Skeletal muscle tissue (tissue), 4 donors: Measurements from ENCODE around the gene DNM2. TPM values are rescaled to one million over a fixed set of nuclear protein-coding genes. Genes with fewer than 3 reads are reported as not detected.
"Not testable (repeated sequence)": the region's sequence is repeated elsewhere in the genome, so short reads cannot be mapped to it uniquely, and the experiment has no call there.

Experiments
- H3K27ac ChIP-seq: one replicate; pipeline ENCODE4 v1.7.0; 2013; ENCODE audit warnings: mild to moderate bottlenecking, low read depth, low read length, inconsistent platforms
- H3K27me3 ChIP-seq, 3 donors: one replicate each; pipeline ENCODE4 v1.7.0; 2013; ENCODE audit warnings: low read length in 3 of 3; ENCODE audit not compliant: control insufficient read depth in 3 of 3, insufficient read depth in 3 of 3
- H3K36me3 ChIP-seq, 3 donors: one replicate each; pipeline ENCODE4 v1.7.0; 2013; ENCODE audit warnings: low read length in 3 of 3; ENCODE audit not compliant: control insufficient read depth in 3 of 3, insufficient read depth in 3 of 3
- H3K4me1 ChIP-seq, 3 donors: one replicate each; pipeline ENCODE4 v1.7.0; 2013; ENCODE audit warnings: low read length in 3 of 3, mild to moderate bottlenecking in 3 of 3; ENCODE audit not compliant: control insufficient read depth in 3 of 3, insufficient read depth in 3 of 3
- H3K4me3 ChIP-seq, 3 donors: one replicate each; pipeline ENCODE4 v1.7.0; 2013; ENCODE audit warnings: low read length in 3 of 3
- H3K9ac ChIP-seq, 3 donors: one replicate each; pipeline ENCODE4 v1.7.0; 2013; ENCODE audit warnings: low read length in 3 of 3, mild to moderate bottlenecking in 3 of 3, moderate library complexity in 2 of 3, low read depth in 1 of 3
- H3K9me3 ChIP-seq, 3 donors: one replicate each; pipeline ENCODE4 v1.7.0; 2013; ENCODE audit warnings: low read length in 3 of 3; ENCODE audit not compliant: control insufficient read depth in 3 of 3
- total RNA-seq: library from RNA; depleted of rRNA; stranded (reverse); fragments of >200 nt; gene quantifications from one replicate; pipeline ENCODE4 v1.2.3, GENCODE V29; 2014
- donor health status: Osteomylitis.

Gene DNM2
- total RNA-seq, 1 donor from 2014 or later: 54.8 TPM

- Histone ChIP-seq H3K36me3 (peaks cover 15 to 25% (median 20%) of the 10 kb centered on the region in 3 donors), H3K27me3 (no peaks in the 10 kb centered on the region), H3K4me3 (peak overlapping the region; percentile 78 to 88 (median 81)), H3K4me1 (peaks cover 14 to 16% (median 14%) of the 10 kb centered on the region in 3 donors), H3K9ac (peak overlapping the region; percentile 88 to 99 (median 98)), H3K9me3 (peaks cover 0 to 7% (median 6%) of the 10 kb centered on the region in 3 donors), H3K27ac (peak overlapping the region; percentile 99)
Measured at GRCh38 chr19:10836479-10837330, 118.8 kb downstream of the DNM2 start.

GRCh38 chr19:10837649-10838048, 119.8 kb downstream of the DNM2 start:
- not testable (repeated sequence) for H3K4me3 ChIP-seq, H3K9ac ChIP-seq, H3K27me3 ChIP-seq, H3K27ac ChIP-seq, H3K9me3 ChIP-seq
- Histone ChIP-seq H3K36me3 (peaks cover 11 to 18% (median 12%) of the 10 kb centered on the region in 3 donors), H3K4me1 (peaks cover 14 to 16% (median 14%) of the 10 kb centered on the region in 3 donors)

GRCh38 chr19:10838377-10838776, 120.5 kb downstream of the DNM2 start:
- no peak overlapping the region for H3K9ac ChIP-seq

GRCh38 chr19:10839114-10840050, 121.5 kb downstream of the DNM2 start:
- Histone ChIP-seq H3K9ac (no peak overlapping the region), H3K4me3 (no peak overlapping the region), H3K9me3 (peaks cover 0 to 7% (median 6%) of the 10 kb centered on the region in 3 donors), H3K27me3 (no peaks in the 10 kb centered on the region), H3K27ac (no peak overlapping the region), H3K36me3 (peaks cover 0 to 6% (median 5%) of the 10 kb centered on the region in 3 donors), H3K4me1 (peaks cover 14 to 16% (median 14%) of the 10 kb centered on the region in 3 donors)

More at GRCh38 chr19:10838377-10838776, 120.5 kb downstream of the DNM2 start:
- no peak overlapping the region for H3K4me3 ChIP-seq
- H3K36me3 ChIP-seq: peaks cover 5 to 11% (median 7%) of the 10 kb centered on the region in 3 donors
- H3K27me3 ChIP-seq: no peaks in the 10 kb centered on the region
- H3K4me1 ChIP-seq: peaks cover 14 to 16% (median 14%) of the 10 kb centered on the region in 3 donors
- no peak overlapping the region for H3K27ac ChIP-seq
- H3K9me3 ChIP-seq: peaks cover 0 to 7% (median 6%) of the 10 kb centered on the region in 3 donors

- H3K4me1 ChIP-seq: no peaks in the 10 kb centered on the region
- H3K27me3 ChIP-seq: no peaks in the 10 kb centered on the region
- H3K36me3 ChIP-seq: no peaks in the 10 kb centered on the region
- H3K9me3 ChIP-seq: no peaks in the 10 kb centered on the region
- H3K4me3 ChIP-seq: no peak overlapping the region
- no peak overlapping the region for H3K9ac ChIP-seq
- H3K27ac ChIP-seq: no peak overlapping the region
Measured at GRCh38 chr19:10842788-10843187, 124.9 kb downstream of the DNM2 start.

GRCh38 chr19:10846500-10847202, 128.8 kb downstream of the DNM2 start:
- Histone ChIP-seq H3K9ac (no peak overlapping the region), H3K27ac (no peak overlapping the region), H3K36me3 (no peaks in the 10 kb centered on the region)

GRCh38 chr19:10848230-10848856, 130.5 kb downstream of the DNM2 start, which contains the start of gene C19orf38:
C19orf38 (plus strand) TSS chr19:10848415; CDS start chr19:10848509, 94 bp downstream.
- Histone ChIP-seq H3K27me3 (peaks cover 0 to 5% (median 0%) of the 10 kb centered on the region in 3 donors), H3K4me1 (peaks cover 0 to 2% (median 0%) of the 10 kb centered on the region in 3 donors), H3K4me3 (no peak within 1 kb of the TSS), H3K9ac (no peak within 1 kb of the TSS), H3K27ac (no peak within 1 kb of the TSS), H3K36me3 (no peaks in the 10 kb centered on the region), H3K9me3 (no peaks in the 10 kb centered on the region)

More at GRCh38 chr19:10846500-10847202, 128.8 kb downstream of the DNM2 start:
- H3K4me3 ChIP-seq: no peak overlapping the region
- peaks cover 0 to 2% (median 0%) of the 10 kb centered on the region in 3 donors for H3K4me1 ChIP-seq
- H3K27me3 ChIP-seq: peaks cover 0 to 5% (median 0%) of the 10 kb centered on the region in 3 donors
- H3K9me3 ChIP-seq: no peaks in the 10 kb centered on the region

- Histone ChIP-seq H3K36me3 (no peaks in the 10 kb centered on the region), H3K4me1 (peaks cover 0 to 2% (median 0%) of the 10 kb centered on the region in 3 donors), H3K4me3 (no peak overlapping the region), H3K27me3 (peaks cover 0 to 5% (median 0%) of the 10 kb centered on the region in 3 donors), H3K9me3 (no peaks in the 10 kb centered on the region), H3K27ac (no peak overlapping the region), H3K9ac (no peak overlapping the region)
Measured at GRCh38 chr19:10850631-10851030, 132.8 kb downstream of the DNM2 start.
